HG02678 (cell line): ENCODE measurements around the gene INTS15.
"Not testable (repeated sequence)": the region's sequence is repeated elsewhere in the genome, so short reads cannot be mapped to it uniquely, and the experiment has no call there.

Experiments
- ATAC-seq: cut with Tn5 transposase; IDR thresholded peaks from one replicate; pipeline ENCODE4 v1.9.1; 2021; ENCODE audit warnings: mild to moderate bottlenecking, moderate library complexity; ENCODE audit not compliant: unreplicated experiment

INTS15 gene

DNA sequence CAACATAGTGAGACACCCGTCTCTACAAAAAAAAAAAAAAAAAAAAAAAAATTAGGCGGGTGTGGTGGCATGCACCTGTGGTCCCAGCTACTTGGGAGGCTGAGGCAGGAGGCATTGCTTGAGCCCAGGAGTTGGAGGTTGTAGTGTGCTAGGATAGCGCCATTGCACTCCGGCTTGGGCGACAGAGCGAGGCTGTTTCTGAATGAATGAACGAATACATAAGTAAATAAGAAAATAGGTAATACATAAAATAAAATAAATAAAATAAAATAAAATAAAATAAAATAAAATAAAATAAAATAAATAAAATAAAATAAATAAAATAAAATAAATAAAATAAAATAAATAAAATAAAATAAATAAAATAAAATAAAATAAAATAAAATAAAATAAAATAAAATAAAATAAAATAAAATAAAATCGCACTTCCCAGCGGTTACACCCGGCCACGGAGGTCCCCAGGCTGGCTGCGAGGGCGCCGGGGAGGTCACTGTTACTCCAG is 12.9 kb upstream of the INTS15 start:
- ATAC-seq = not testable (repeated sequence)

- peak; percentile 98 for ATAC-seq
Observed at GRCh38 chr7:6577369-6578113, 12.3 kb upstream of the INTS15 start, which contains the start of gene ZDHHC4. Gene ZDHHC4 (plus strand): TSS chr7:6577454. CDS start chr7:6580562, 3,108 bp downstream.

DNA sequence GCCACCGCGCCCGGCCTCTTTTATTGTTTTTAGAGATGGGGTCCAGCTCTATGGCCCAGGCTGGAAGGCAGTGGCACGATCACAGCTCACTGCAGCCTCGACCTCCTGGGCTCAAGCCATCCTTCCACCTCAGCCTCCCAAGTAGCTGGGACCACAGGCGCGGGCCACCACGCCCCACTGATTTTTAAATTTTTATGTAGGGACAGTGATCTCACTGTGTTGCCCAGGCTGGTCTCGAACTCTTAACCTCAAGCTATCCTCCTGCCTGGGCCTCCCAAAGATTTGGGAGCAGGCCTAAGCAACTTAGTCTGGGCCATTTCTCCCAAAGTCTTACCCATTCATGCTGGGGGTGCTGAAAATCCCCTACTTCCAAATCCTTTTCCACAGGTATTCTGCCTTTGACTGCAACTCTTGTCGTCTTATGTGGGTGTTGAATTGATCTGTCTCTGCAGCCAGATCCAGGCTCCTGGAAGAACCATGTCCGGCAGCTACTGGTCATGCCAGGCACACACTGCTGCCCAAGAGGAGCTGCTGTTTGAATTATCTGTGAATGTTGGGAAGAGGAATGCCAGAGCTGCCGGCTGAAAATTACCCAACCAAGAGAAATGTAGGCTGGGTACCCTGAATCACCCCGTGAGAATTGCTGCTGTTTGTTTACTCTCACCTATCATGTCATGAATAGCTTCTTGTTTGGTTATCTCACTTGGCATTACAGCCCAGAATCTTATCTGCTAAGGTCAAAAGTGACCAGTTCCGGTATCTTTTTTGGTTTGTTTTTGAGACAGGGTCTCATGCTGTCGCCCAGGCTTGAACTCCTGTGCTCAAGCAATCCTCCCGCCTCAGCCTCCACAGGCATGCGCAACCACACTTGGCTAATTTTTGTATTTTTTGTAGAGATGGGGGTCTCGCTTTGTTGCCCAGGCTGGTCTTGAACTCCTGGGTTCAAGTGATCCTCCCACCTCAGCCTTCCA is 11.4 kb upstream of the INTS15 start:
- no peak for ATAC-seq

- ATAC-seq = no peak
Observed at GRCh38 chr7:6579446-6579845, 10.4 kb upstream of the INTS15 start.

- not testable (repeated sequence) for ATAC-seq
Observed at GRCh38 chr7:6585746-6586432, 3.9 kb upstream of the INTS15 start.

DNA sequence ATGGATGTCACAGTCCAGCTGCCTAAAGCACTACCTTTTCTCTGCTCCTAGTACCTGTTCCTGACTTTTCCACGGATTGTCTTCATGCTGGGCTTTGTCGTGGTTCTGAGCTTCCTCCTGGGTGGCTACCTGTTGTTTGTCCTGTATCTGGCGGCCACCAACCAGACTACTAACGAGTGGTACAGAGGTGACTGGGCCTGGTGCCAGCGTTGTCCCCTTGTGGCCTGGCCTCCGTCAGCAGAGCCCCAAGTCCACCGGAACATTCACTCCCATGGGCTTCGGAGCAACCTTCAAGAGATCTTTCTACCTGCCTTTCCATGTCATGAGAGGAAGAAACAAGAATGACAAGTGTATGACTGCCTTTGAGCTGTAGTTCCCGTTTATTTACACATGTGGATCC is 1.3 kb upstream of the INTS15 start:
- no peak for ATAC-seq

DNA sequence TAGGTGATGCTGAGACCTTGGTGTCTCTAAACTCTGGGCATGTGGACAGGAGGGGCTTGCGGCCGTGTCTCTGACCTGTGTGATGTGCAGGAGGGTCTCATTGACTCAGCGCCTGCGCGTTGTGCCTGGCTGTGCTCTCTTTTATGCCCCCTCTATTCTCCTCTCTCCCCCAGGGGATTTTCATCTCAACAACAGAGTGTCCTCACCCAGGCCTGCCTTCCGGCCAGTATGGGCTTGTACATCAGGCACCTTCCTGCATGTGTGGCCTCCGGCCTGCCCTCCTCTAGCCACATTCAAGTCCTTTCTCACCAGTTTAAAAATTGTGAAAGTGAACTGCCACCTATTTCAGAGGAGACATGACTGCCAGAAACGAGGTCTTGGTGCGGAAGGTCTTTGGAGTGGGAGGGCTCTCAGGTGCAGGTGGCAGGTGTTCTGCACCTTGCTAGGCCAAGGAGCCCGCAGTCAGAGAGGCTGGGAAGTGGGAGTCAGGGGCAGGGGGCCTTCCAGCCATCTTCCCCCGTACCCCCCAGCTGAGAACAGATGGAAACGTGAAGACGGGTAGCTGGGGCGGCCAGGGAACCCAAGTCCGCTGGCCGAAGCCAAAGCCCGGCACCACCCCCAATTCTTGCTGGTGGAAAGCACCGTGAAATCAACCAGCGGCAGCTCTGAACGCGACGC is 531 bp upstream of the INTS15 start:
- ATAC-seq = no peak

GRCh38 chr7:6590645-6591110 is 857 bp downstream of the INTS15 start:
- ATAC-seq = peak; percentile 22

GRCh38 chr7:6600093-6600492 is 10.3 kb downstream of the INTS15 start:
- ATAC-seq = no peak

- no peak for ATAC-seq
Observed at GRCh38 chr7:6604458-6604857, 14.6 kb downstream of the INTS15 start.

- ATAC-seq = no peak
Observed at GRCh38 chr7:6606866-6607583, 17.2 kb downstream of the INTS15 start.

GRCh38 chr7:6607651-6608051 is 17.8 kb downstream of the INTS15 start:
- no peak for ATAC-seq

- ATAC-seq = no peak
Observed at GRCh38 chr7:6608081-6608480, 18.3 kb downstream of the INTS15 start.

- ATAC-seq = no peak
Observed at GRCh38 chr7:6608794-6609193, 19.0 kb downstream of the INTS15 start.

- ATAC-seq = no peak
Observed at GRCh38 chr7:6612819-6613218, 23.0 kb downstream of the INTS15 start.

- ATAC-seq = no peak
Observed at GRCh38 chr7:6613706-6614105, 23.9 kb downstream of the INTS15 start.

- ATAC-seq = no peak
Observed at GRCh38 chr7:6614953-6615722, 25.3 kb downstream of the INTS15 start, which contains the start of gene ZNF853. Gene ZNF853 (plus strand): TSS chr7:6615610. CDS start chr7:6616175, 565 bp downstream.

- no peak for ATAC-seq
Observed at GRCh38 chr7:6615723-6616555, 26.1 kb downstream of the INTS15 start.
